Measurements from ENCODE around the gene CFAP73. TPM values are rescaled to one million over a fixed set of nuclear protein-coding genes. Genes with fewer than 3 reads are reported as not detected.

Gene CFAP73
- total RNA-seq, 1 donor from 2014 or later = not detected

- H3K4me3 ChIP-seq (ENCODE audit: low read depth, low read length) = no peak overlapping the region
- TF ChIP-seq CTCF (IDR thresholded peaks at IDR 0.05; ENCODE audit: insufficient read depth, low read length, poor library complexity, severe bottlenecking) = no peak
- no peaks in the 10 kb centered on the region for H3K27me3 ChIP-seq (ENCODE audit: control insufficient read depth, insufficient read depth, low read length)
- peaks cover 17% of the 10 kb centered on the region for H3K36me3 ChIP-seq (ENCODE audit: control insufficient read depth, insufficient read depth, low read length)
- DNase-seq (ENCODE audit: low read depth) = no peak
Measured at GRCh38 chr12:113173081-113173698, 23.7 kb downstream of the CFAP73 start.

GRCh38 chr12:113174461-113175384 lies 25.2 kb downstream of the CFAP73 start:
- no peak for DNase-seq (ENCODE audit: low read depth)
- H3K36me3 ChIP-seq (ENCODE audit: control insufficient read depth, insufficient read depth, low read length) = peaks cover 21% of the 10 kb centered on the region
- H3K4me3 ChIP-seq (ENCODE audit: low read depth, low read length) = no peak overlapping the region

GRCh38 chr12:113179023-113179422 lies 29.5 kb downstream of the CFAP73 start:
- TF ChIP-seq CTCF (IDR thresholded peaks at IDR 0.05; ENCODE audit: insufficient read depth, low read length, poor library complexity, severe bottlenecking) = no peak
- DNase-seq (ENCODE audit: low read depth) = no peak
- peaks cover 15% of the 10 kb centered on the region for H3K36me3 ChIP-seq (ENCODE audit: control insufficient read depth, insufficient read depth, low read length)
- no peaks in the 10 kb centered on the region for H3K27me3 ChIP-seq (ENCODE audit: control insufficient read depth, insufficient read depth, low read length)
- H3K4me3 ChIP-seq (ENCODE audit: low read depth, low read length) = no peak overlapping the region

More at GRCh38 chr12:113174461-113175384, 25.2 kb downstream of the CFAP73 start:
- H3K27me3 ChIP-seq (ENCODE audit: control insufficient read depth, insufficient read depth, low read length) = no peaks in the 10 kb centered on the region
- peak; percentile 97 for TF ChIP-seq CTCF (IDR thresholded peaks at IDR 0.05; ENCODE audit: insufficient read depth, low read length, poor library complexity, severe bottlenecking)

- H3K4me3 ChIP-seq (ENCODE audit: low read depth, low read length) = no peak overlapping the region
- peaks cover 15% of the 10 kb centered on the region for H3K36me3 ChIP-seq (ENCODE audit: control insufficient read depth, insufficient read depth, low read length)
- no peak for TF ChIP-seq CTCF (IDR thresholded peaks at IDR 0.05; ENCODE audit: insufficient read depth, low read length, poor library complexity, severe bottlenecking)
Measured at GRCh38 chr12:113180333-113180732, 30.8 kb downstream of the CFAP73 start.

GRCh38 chr12:113181975-113182374 lies 32.5 kb downstream of the CFAP73 start:
- DNase-seq (ENCODE audit: low read depth) = no peak
- H3K27me3 ChIP-seq (ENCODE audit: control insufficient read depth, insufficient read depth, low read length) = no peaks in the 10 kb centered on the region
- H3K36me3 ChIP-seq (ENCODE audit: control insufficient read depth, insufficient read depth, low read length) = peaks cover 10% of the 10 kb centered on the region
- TF ChIP-seq CTCF (IDR thresholded peaks at IDR 0.05; ENCODE audit: insufficient read depth, low read length, poor library complexity, severe bottlenecking) = no peak
- no peak overlapping the region for H3K4me3 ChIP-seq (ENCODE audit: low read depth, low read length)

More at GRCh38 chr12:113180333-113180732, 30.8 kb downstream of the CFAP73 start:
- no peak for DNase-seq (ENCODE audit: low read depth)
- H3K27me3 ChIP-seq (ENCODE audit: control insufficient read depth, insufficient read depth, low read length) = no peaks in the 10 kb centered on the region
